NOMO-1 (cell line): ENCODE results near the gene ZNF48.

Experiments
- DNase-seq, 2 experiments: peaks; one replicate each; lab custom pipeline; 2025; ENCODE audit not compliant: unreplicated experiment in 2 of 2; lab: John Stamatoyannopoulos, UW

The ZNF48 gene

DNA sequence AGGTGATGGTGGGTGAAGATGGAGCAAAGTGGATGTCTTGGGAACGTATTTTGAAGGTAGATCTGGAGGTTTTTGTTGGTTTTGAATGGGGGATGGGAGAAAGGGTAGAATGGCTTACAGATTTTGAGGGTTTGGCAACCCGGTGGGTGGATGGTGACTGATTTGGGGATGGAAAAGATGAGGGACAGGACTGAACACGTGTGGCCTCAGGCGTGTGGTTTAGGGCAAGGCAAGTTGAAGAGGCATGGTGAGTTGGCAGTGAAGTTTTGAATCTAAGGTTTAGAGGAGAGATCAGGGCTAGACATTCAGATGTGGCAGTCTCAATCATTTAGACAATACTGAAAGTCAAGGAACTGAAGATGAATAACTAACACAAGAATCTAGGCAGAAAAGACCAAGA, 39.6 kb downstream of the ZNF48 start:
- no peak for DNase-seq

- no peak for DNase-seq
These were observed 42.4 kb downstream of the ZNF48 start for GRCh38 chr16:30437511-30438046.

- no peak for DNase-seq
These were observed 43.6 kb downstream of the ZNF48 start for GRCh38 chr16:30438835-30439234.

DNA sequence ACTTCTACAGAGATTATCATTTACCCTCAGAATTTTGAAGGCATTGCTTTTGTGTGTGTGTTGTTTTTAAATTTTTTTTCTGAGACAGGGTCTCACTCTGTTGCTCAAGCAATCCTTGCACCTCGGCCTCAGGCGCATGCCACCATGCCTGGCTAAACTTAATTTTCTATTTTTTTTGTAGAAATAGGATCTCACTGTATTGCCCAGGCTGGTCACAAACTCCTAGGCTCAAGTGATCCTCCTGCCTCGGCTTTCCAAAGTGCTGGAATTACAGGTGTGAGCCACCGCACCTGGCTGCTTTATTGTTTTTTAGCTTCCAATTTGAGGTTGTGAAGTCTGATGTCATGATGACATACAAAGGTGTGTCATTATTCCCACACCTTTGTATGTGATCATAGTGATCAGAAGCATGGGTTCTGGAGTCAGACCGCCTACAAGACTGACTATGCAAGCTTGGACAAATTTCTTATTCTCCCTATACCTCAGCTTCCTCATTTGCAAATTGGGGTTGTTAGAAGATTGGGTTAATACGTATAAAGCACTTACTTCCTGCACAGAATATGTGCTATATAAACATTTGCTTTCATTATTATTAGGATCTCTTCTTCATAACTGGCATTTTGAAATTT, 44.6 kb downstream of the ZNF48 start:
- peak; percentile 34 to 47 for DNase-seq

DNA sequence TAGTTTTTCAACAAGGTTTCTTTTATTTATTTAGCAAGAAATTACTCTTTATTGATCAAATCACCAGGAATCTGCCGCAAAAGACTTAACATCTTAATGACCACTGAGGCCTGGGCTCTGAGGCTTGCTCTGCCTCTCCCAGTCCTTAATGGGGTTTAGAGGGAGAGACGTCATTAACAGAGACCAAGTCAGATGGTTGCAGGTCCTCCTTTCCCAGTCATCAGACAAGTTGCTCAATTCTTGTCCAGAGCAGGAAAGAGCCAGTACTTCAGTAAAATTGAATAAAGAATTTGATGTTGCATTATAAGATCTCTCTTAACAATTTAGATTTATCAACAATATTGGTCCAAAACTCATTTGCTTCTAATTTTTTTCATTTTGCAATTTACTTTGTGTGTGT, 48.4 kb downstream of the ZNF48 start:
- no peak for DNase-seq

GRCh38 chr16:30444231-30445148, 49.3 kb downstream of the ZNF48 start:
- DNase-seq, result no peak

DNA sequence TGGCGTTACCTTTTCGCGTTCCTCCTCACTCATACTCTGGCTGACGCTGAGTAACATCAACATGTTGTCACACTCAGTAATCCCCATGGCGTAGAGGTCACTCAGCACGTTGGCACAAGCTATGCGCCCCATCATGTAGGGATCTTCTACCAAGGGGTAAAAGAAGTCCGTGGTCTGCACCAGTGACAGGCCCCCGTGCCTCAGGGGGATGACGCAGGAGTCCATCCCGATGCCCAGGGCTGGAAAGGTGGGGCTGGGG, 49.9 kb downstream of the ZNF48 start:
- DNase-seq, result no peak

DNA sequence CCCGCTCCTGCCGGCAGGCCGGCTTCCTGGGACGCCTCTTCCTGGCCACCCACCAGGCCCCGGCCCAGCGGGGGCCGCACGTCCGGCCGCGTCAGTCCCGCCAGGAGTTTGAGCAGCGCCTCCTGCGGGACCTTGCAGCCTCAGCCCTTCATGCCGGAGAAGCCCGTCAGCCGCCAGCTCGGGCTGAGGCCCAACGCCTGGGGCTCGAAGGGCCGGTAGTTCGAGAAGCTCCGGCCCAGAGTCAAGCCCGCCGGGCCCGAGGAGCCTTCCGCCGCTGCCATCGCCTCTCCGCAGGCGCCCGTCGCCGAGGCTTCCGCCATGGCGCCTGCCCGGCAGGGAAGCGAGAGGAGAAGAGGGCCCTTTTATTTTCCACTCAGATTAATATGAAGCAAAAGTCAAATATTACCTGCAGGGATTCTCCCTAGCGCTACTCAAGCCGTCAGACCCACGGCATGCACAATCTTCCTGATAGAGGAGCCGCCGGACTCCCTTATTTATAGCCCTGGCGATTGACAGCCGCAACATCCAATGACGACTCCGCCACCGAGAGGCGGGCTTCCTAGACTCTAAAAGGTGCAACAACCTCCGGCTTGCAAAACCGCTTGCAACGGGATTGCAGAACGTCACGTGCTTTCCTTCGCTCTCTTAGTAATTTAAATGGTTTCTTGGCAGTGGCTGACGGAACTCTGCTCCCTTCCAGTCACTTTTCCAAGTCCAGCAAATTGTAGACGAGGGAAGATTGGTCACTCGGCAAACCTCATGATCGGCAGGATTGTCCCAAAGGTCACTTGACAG, 50.4 kb downstream of the ZNF48 start, which contains the start of gene SEPHS2:
TSS of gene SEPHS2 (minus strand) at position 467 of the 795 bp plus-strand sequence. CDS start at position 320, 147 bp downstream.
- DNase-seq, result peak; percentile 96

GRCh38 chr16:30446203-30446595, 51.0 kb downstream of the ZNF48 start:
- DNase-seq, result no peak

GRCh38 chr16:30447512-30448226, 52.4 kb downstream of the ZNF48 start:
- no peak for DNase-seq

- DNase-seq, result no peak
These were observed 53.9 kb downstream of the ZNF48 start for GRCh38 chr16:30449116-30449435.
